ENCODE measurements around the gene GMEB2.

GMEB2 gene

GRCh38 chr20:63590218-63591146 lies 36.4 kb downstream of the GMEB2 start:
- Histone ChIP-seq H3K9me3 (ENCODE audit: insufficient read depth, low read depth, low read length) (no peaks in the 10 kb centered on the region), H4K91ac (ENCODE audit: low read depth, low read length) (no peak overlapping the region), H3K27me3 (ENCODE audit: insufficient read depth, low read length) (no peaks in the 10 kb centered on the region), H3K14ac (ENCODE audit: low read length) (no peak overlapping the region), H2AK5ac (ENCODE audit: low read length) (no peak overlapping the region), H3K4me3 (ENCODE audit: low read depth, low read length) (no peak overlapping the region), H4K12ac (ENCODE audit: low read depth, low read length) (no peak overlapping the region), H3K36me3 (ENCODE audit: control insufficient read depth in 1 of 2, insufficient read depth in 2 of 2, low read length in 2 of 2) (peaks cover 62 to 64% of the 10 kb centered on the region in 2 experiments), H4K8ac (ENCODE audit: low read depth, low read length) (no peak overlapping the region), H2BK120ac (ENCODE audit: insufficient read depth, low read length, poor library complexity) (no peak overlapping the region), H3K4ac (ENCODE audit: low read depth, low read length) (no peak overlapping the region), H3K23ac (ENCODE audit: low read length) (no peak overlapping the region), H3K4me2 (ENCODE audit: low read length) (no peak overlapping the region), H3K27ac (ENCODE audit: low read depth, low read length) (no peak overlapping the region), H3K79me2 (ENCODE audit: control insufficient read depth, insufficient read depth, low read length, poor library complexity) (no peaks in the 10 kb centered on the region), H2BK12ac (ENCODE audit: low read length) (no peak overlapping the region), H3K4me1 (ENCODE audit: control insufficient read depth in 1 of 2, insufficient read depth in 2 of 2, low read length in 2 of 2) (no peaks in the 10 kb centered on the region), H3K18ac (ENCODE audit: low read length) (no peak overlapping the region), H3K79me1 (ENCODE audit: low read length) (no peaks in the 10 kb centered on the region), H2AFZ (ENCODE audit: insufficient read depth, low read length, poor library complexity) (no peak overlapping the region), H3K9ac (ENCODE audit: low read length) (no peak overlapping the region), H2BK5ac (ENCODE audit: low read depth, low read length, poor library complexity) (no peak overlapping the region)
- no peak for DNase-seq
- WGBS (ENCODE audit: extremely low coverage, insufficient coverage, insufficient read length) = no CpG with 5 or more reads among the region's 52 CpGs

GRCh38 chr20:63589261-63590217 lies 37.4 kb downstream of the GMEB2 start:
- Histone ChIP-seq H2BK120ac (ENCODE audit: insufficient read depth, low read length, poor library complexity) (no peak overlapping the region), H2BK12ac (ENCODE audit: low read length) (no peak overlapping the region), H3K18ac (ENCODE audit: low read length) (no peak overlapping the region), H3K27me3 (ENCODE audit: insufficient read depth, low read length) (no peaks in the 10 kb centered on the region), H3K79me1 (ENCODE audit: low read length) (no peaks in the 10 kb centered on the region), H3K4ac (ENCODE audit: low read depth, low read length) (no peak overlapping the region), H3K4me1 (ENCODE audit: control insufficient read depth in 1 of 2, insufficient read depth in 2 of 2, low read length in 2 of 2) (no peaks in the 10 kb centered on the region), H3K4me2 (ENCODE audit: low read length) (no peak overlapping the region), H2AFZ (ENCODE audit: insufficient read depth, low read length, poor library complexity) (no peak overlapping the region), H4K8ac (ENCODE audit: low read depth, low read length) (no peak overlapping the region), H3K9ac (ENCODE audit: low read length) (no peak overlapping the region), H3K36me3 (ENCODE audit: control insufficient read depth in 1 of 2, insufficient read depth in 2 of 2, low read length in 2 of 2) (peaks cover 59 to 61% of the 10 kb centered on the region in 2 experiments), H3K79me2 (ENCODE audit: control insufficient read depth, insufficient read depth, low read length, poor library complexity) (no peaks in the 10 kb centered on the region), H3K14ac (ENCODE audit: low read length) (no peak overlapping the region), H4K91ac (ENCODE audit: low read depth, low read length) (no peak overlapping the region), H3K9me3 (ENCODE audit: insufficient read depth, low read depth, low read length) (no peaks in the 10 kb centered on the region), H3K4me3 (ENCODE audit: low read depth, low read length) (no peak overlapping the region), H3K27ac (ENCODE audit: low read depth, low read length) (no peak overlapping the region), H2AK5ac (ENCODE audit: low read length) (no peak overlapping the region), H2BK5ac (ENCODE audit: low read depth, low read length, poor library complexity) (no peak overlapping the region), H3K23ac (ENCODE audit: low read length) (no peak overlapping the region), H4K12ac (ENCODE audit: low read depth, low read length) (no peak overlapping the region)
- no peak for DNase-seq
- no CpG with 5 or more reads among the region's 38 CpGs for WGBS (ENCODE audit: extremely low coverage, insufficient coverage, insufficient read length)

DNA sequence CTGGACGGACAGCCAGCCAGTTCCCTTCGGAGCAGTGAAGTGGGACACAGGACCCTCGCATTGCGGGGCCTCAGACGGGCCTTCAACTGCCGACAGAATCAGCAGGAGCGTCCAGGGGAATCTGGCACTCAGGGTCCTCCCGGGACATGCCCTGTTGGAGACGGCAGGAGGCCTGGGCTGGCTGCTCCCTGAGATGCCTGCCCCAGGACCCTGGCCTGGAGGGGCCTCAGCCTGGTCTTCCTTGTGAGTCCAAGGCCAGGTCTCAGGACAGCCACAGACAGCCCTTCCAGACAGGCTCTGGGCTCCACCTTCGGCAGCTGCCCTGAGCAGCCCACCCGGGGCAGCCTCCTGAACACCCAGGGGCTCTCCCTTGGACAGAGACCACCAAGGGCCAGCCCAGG lies 38.3 kb downstream of the GMEB2 start:
- Histone ChIP-seq H4K91ac (ENCODE audit: low read depth, low read length) (no peak overlapping the region), H3K23ac (ENCODE audit: low read length) (no peak overlapping the region), H3K27ac (ENCODE audit: low read depth, low read length) (no peak overlapping the region), H2BK5ac (ENCODE audit: low read depth, low read length, poor library complexity) (no peak overlapping the region), H3K9ac (ENCODE audit: low read length) (no peak overlapping the region), H2AFZ (ENCODE audit: insufficient read depth, low read length, poor library complexity) (no peak overlapping the region), H3K9me3 (ENCODE audit: insufficient read depth, low read depth, low read length) (no peaks in the 10 kb centered on the region), H4K8ac (ENCODE audit: low read depth, low read length) (no peak overlapping the region), H3K4ac (ENCODE audit: low read depth, low read length) (no peak overlapping the region), H3K4me1 (ENCODE audit: control insufficient read depth in 1 of 2, insufficient read depth in 2 of 2, low read length in 2 of 2) (no peaks in the 10 kb centered on the region), H3K18ac (ENCODE audit: low read length) (no peak overlapping the region), H3K4me3 (ENCODE audit: low read depth, low read length) (no peak overlapping the region), H3K27me3 (ENCODE audit: insufficient read depth, low read length) (no peaks in the 10 kb centered on the region), H4K12ac (ENCODE audit: low read depth, low read length) (no peak overlapping the region), H3K36me3 (ENCODE audit: control insufficient read depth in 1 of 2, insufficient read depth in 2 of 2, low read length in 2 of 2) (peaks cover 57% of the 10 kb centered on the region in 2 experiments), H3K4me2 (ENCODE audit: low read length) (no peak overlapping the region), H2BK12ac (ENCODE audit: low read length) (no peak overlapping the region), H3K14ac (ENCODE audit: low read length) (no peak overlapping the region), H3K79me1 (ENCODE audit: low read length) (no peaks in the 10 kb centered on the region), H2BK120ac (ENCODE audit: insufficient read depth, low read length, poor library complexity) (no peak overlapping the region), H2AK5ac (ENCODE audit: low read length) (no peak overlapping the region), H3K79me2 (ENCODE audit: control insufficient read depth, insufficient read depth, low read length, poor library complexity) (no peaks in the 10 kb centered on the region)
- WGBS (ENCODE audit: extremely low coverage, insufficient coverage, insufficient read length) = no CpG with 5 or more reads among the region's 11 CpGs
- no peak for DNase-seq

DNA sequence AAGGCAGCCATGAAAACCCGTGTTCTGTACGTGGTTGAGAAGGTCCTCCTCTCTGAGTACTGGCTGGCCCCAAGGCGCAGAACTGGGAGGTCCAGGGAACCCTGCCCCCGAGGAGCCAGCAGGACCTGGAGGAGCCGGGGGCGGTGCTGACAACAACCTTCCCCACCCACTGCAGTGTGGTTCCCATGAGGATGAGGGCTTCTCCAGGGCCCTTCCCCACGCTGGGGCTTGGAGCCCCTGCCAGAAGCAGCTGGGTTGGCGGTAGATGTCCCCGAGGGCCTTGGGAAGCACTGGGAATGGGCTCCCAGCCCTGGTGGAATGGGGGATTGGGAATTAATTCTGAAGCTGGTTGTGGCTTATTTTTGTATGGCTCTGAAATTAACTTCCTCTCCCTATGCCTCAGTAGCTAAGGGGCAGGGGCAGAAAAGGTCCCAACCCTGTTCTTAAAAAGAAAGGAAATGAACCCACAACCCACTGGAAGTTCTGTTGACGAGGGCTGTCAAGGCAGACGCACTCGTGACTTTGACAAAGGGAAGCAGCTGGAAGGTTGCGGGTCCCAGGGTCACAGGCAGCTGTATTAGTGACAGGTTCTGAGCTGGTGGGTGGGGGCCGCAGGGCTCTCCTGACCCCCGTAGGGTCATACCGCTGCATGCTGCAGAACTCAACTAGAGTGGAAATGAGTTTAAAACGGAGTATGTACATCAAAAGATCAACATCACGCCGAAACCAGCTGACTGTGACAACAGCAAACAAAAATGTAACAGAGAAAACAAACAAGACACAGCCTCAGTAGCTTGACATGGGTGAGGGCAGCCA lies 38.9 kb downstream of the GMEB2 start:
- no peaks in the 10 kb centered on the region for H3K4me1 ChIP-seq (ENCODE audit: control insufficient read depth in 1 of 2, insufficient read depth in 2 of 2, low read length in 2 of 2)
- no peak overlapping the region for H3K4me3 ChIP-seq (ENCODE audit: low read depth, low read length)
- H3K27me3 ChIP-seq (ENCODE audit: insufficient read depth, low read length) = no peaks in the 10 kb centered on the region
- H3K9me3 ChIP-seq (ENCODE audit: insufficient read depth, low read depth, low read length) = no peaks in the 10 kb centered on the region
- DNase-seq = no peak
- H2BK120ac ChIP-seq (ENCODE audit: insufficient read depth, low read length, poor library complexity) = no peak overlapping the region
- H2AK5ac ChIP-seq (ENCODE audit: low read length) = no peak overlapping the region
- no peaks in the 10 kb centered on the region for H3K79me2 ChIP-seq (ENCODE audit: control insufficient read depth, insufficient read depth, low read length, poor library complexity)
- no CpG with 5 or more reads among the region's 19 CpGs for WGBS (ENCODE audit: extremely low coverage, insufficient coverage, insufficient read length)
- H3K18ac ChIP-seq (ENCODE audit: low read length) = no peak overlapping the region
- H3K79me1 ChIP-seq (ENCODE audit: low read length) = no peaks in the 10 kb centered on the region
- H3K36me3 ChIP-seq (ENCODE audit: control insufficient read depth in 1 of 2, insufficient read depth in 2 of 2, low read length in 2 of 2) = peaks cover 51 to 52% of the 10 kb centered on the region in 2 experiments
- no peak overlapping the region for H4K8ac ChIP-seq (ENCODE audit: low read depth, low read length)
- no peak overlapping the region for H3K9ac ChIP-seq (ENCODE audit: low read length)
- no peak overlapping the region for H4K91ac ChIP-seq (ENCODE audit: low read depth, low read length)
- H2AFZ ChIP-seq (ENCODE audit: insufficient read depth, low read length, poor library complexity) = no peak overlapping the region
- H3K27ac ChIP-seq (ENCODE audit: low read depth, low read length) = no peak overlapping the region
- no peak overlapping the region for H3K4me2 ChIP-seq (ENCODE audit: low read length)
- no peak overlapping the region for H2BK5ac ChIP-seq (ENCODE audit: low read depth, low read length, poor library complexity)
- no peak overlapping the region for H3K23ac ChIP-seq (ENCODE audit: low read length)
- H3K4ac ChIP-seq (ENCODE audit: low read depth, low read length) = no peak overlapping the region
- no peak overlapping the region for H4K12ac ChIP-seq (ENCODE audit: low read depth, low read length)
- no peak overlapping the region for H2BK12ac ChIP-seq (ENCODE audit: low read length)
- no peak overlapping the region for H3K14ac ChIP-seq (ENCODE audit: low read length)
